Bronchial epithelial cell (primary cell): ENCODE measurements around the gene MS4A18. TPM values are rescaled to one million over a fixed set of nuclear protein-coding genes. Genes with fewer than 3 reads are reported as not detected.

Experiments used
- DNase-seq: peaks from one replicate; pipeline ENCODE4 v3.0.0-alpha.2; 2010; ENCODE audit warnings: low read depth
- FAIRE-seq: peaks from 2 replicates; lab custom pipeline; 2011; peaks lifted over from hg19 to GRCh38; lab: Jason Lieb, UNC
- H3K27me3 ChIP-seq: 2 replicates; pipeline ENCODE4 v1.5.1; 2011; ENCODE audit warnings: low read length; ENCODE audit not compliant: control insufficient read depth, insufficient read depth
- H3K36me3 ChIP-seq: 2 replicates; pipeline ENCODE4 v1.5.1; 2011; ENCODE audit warnings: low read length; ENCODE audit not compliant: control insufficient read depth, insufficient read depth
- H3K4me3 ChIP-seq: 2 replicates; pipeline ENCODE4 v1.5.1; 2011; ENCODE audit warnings: mild to moderate bottlenecking, low read depth, low read length, control low read depth
- CTCF ChIP-seq: IDR thresholded peaks from 2 replicates; pipeline ENCODE4 v1.5.1; 2011; ENCODE audit warnings: mild to moderate bottlenecking, moderate library complexity, low read length, control low read depth, inconsistent platforms; ENCODE audit not compliant: insufficient read depth, severe bottlenecking
- total RNA-seq: library from RNA; depleted of rRNA; stranded (reverse); fragments of >200 nt; gene quantifications from 2 replicates; pipeline ENCODE4 v1.2.1, GENCODE V29; 2014

MS4A18 gene
- total RNA-seq, 1 donor from 2014 or later: not detected

GRCh38 chr11:60777106-60777505, 52.6 kb downstream of the MS4A18 start:
- TF ChIP-seq CTCF: no peak
- Histone ChIP-seq H3K36me3 (no peaks in the 10 kb centered on the region), H3K27me3 (peaks cover 2% of the 10 kb centered on the region), H3K4me3 (no peak overlapping the region)
- no peak for DNase-seq
- FAIRE-seq: no peak

GRCh38 chr11:60777572-60777971, 53.1 kb downstream of the MS4A18 start:
- FAIRE-seq (peak; percentile 83), DNase-seq (peak; percentile 73)
- no peak for TF ChIP-seq CTCF
- Histone ChIP-seq H3K4me3 (no peak overlapping the region), H3K36me3 (no peaks in the 10 kb centered on the region), H3K27me3 (peaks cover 2% of the 10 kb centered on the region)

- TF ChIP-seq CTCF: no peak
- DNase-seq (no peak), FAIRE-seq (no peak)
- Histone ChIP-seq H3K4me3 (no peak overlapping the region), H3K36me3 (no peaks in the 10 kb centered on the region), H3K27me3 (peaks cover 2% of the 10 kb centered on the region)
These were observed 55.5 kb downstream of the MS4A18 start for GRCh38 chr11:60780065-60780464.

GRCh38 chr11:60780774-60781173, 56.3 kb downstream of the MS4A18 start:
- TF ChIP-seq CTCF: no peak
- DNase-seq: no peak

GRCh38 chr11:60781286-60781980, 56.9 kb downstream of the MS4A18 start:
- FAIRE-seq (no peak), DNase-seq (no peak)
- H3K36me3 ChIP-seq: no peaks in the 10 kb centered on the region
- peaks cover 2% of the 10 kb centered on the region for H3K27me3 ChIP-seq
- TF ChIP-seq CTCF: no peak
- no peak overlapping the region for H3K4me3 ChIP-seq

More at GRCh38 chr11:60780774-60781173, 56.3 kb downstream of the MS4A18 start:
- H3K4me3 ChIP-seq: no peak overlapping the region
- H3K27me3 ChIP-seq: peaks cover 2% of the 10 kb centered on the region
- peak; percentile 66 for FAIRE-seq
- H3K36me3 ChIP-seq: no peaks in the 10 kb centered on the region

- Histone ChIP-seq H3K27me3 (peaks cover 2% of the 10 kb centered on the region), H3K36me3 (no peaks in the 10 kb centered on the region), H3K4me3 (no peak overlapping the region)
- FAIRE-seq: no peak
- TF ChIP-seq CTCF: no peak
- no peak for DNase-seq
These were observed 57.4 kb downstream of the MS4A18 start for GRCh38 chr11:60781981-60782316.
